ENCODE measurements around the gene PRKAB1. TPM values are rescaled to one million over a fixed set of nuclear protein-coding genes. Genes with fewer than 3 reads are reported as not detected.

PRKAB1 gene
- total RNA-seq, 2 donors from 2014 or later, result 9.3 to 10.9 TPM

GRCh38 chr12:119671070-119671469, 3.1 kb downstream of the PRKAB1 start:
- H3K4me1 ChIP-seq, result peaks cover 0 to 49% of the 10 kb centered on the region in 2 donors
- H3K9me3 ChIP-seq, result no peaks in the 10 kb centered on the region
- H3K36me3 ChIP-seq, result peaks cover 51% of the 10 kb centered on the region
- H3K27me3 ChIP-seq, result no peaks in the 10 kb centered on the region
- no peak overlapping the region for H3K4me3 ChIP-seq
- TF ChIP-seq CTCF (IDR thresholded peaks at IDR 0.05), result no peak
- no peak for DNase-seq (ENCODE audit: low spot score)
- no peak overlapping the region for H3K27ac ChIP-seq

- Histone ChIP-seq H3K27me3 (no peaks in the 10 kb centered on the region), H3K27ac (peak overlapping the region in 1 of 2 donors; percentile 46), H3K36me3 (peaks cover 62% of the 10 kb centered on the region), H3K4me3 (no peak overlapping the region), H3K4me1 (peaks cover 0 to 38% of the 10 kb centered on the region in 2 donors), H3K9me3 (no peaks in the 10 kb centered on the region)
- TF ChIP-seq CTCF (IDR thresholded peaks at IDR 0.05), result no peak
- DNase-seq (ENCODE audit: low spot score), result no peak
Observed at GRCh38 chr12:119672194-119672593, 4.3 kb downstream of the PRKAB1 start.

GRCh38 chr12:119673634-119674033, 5.7 kb downstream of the PRKAB1 start:
- no peak for DNase-seq (ENCODE audit: low spot score)
- H3K4me1 ChIP-seq, result peaks cover 0 to 32% of the 10 kb centered on the region in 2 donors
- TF ChIP-seq CTCF (IDR thresholded peaks at IDR 0.05), result no peak

GRCh38 chr12:119674560-119674959, 6.6 kb downstream of the PRKAB1 start:
- Histone ChIP-seq H3K36me3 (peaks cover 86% of the 10 kb centered on the region), H3K27me3 (no peaks in the 10 kb centered on the region), H3K4me3 (no peak overlapping the region), H3K27ac (peak overlapping the region; percentile 25 to 40), H3K4me1 (peaks cover 0 to 25% of the 10 kb centered on the region in 2 donors), H3K9me3 (no peaks in the 10 kb centered on the region)
- no peak for DNase-seq (ENCODE audit: low spot score)
- TF ChIP-seq CTCF (IDR thresholded peaks at IDR 0.05), result no peak

More at GRCh38 chr12:119673634-119674033, 5.7 kb downstream of the PRKAB1 start:
- H3K4me3 ChIP-seq, result no peak overlapping the region
- H3K36me3 ChIP-seq, result peaks cover 76% of the 10 kb centered on the region
- peak overlapping the region; percentile 46 to 61 for H3K27ac ChIP-seq
- no peaks in the 10 kb centered on the region for H3K9me3 ChIP-seq
- no peaks in the 10 kb centered on the region for H3K27me3 ChIP-seq

- H3K27ac ChIP-seq, result no peak overlapping the region
- peaks cover 100% of the 10 kb centered on the region for H3K36me3 ChIP-seq
- TF ChIP-seq CTCF (IDR thresholded peaks at IDR 0.05), result no peak
- no peak for DNase-seq (ENCODE audit: low spot score)
- no peak overlapping the region for H3K4me3 ChIP-seq
- H3K9me3 ChIP-seq, result no peaks in the 10 kb centered on the region
- peaks cover 0 to 17% of the 10 kb centered on the region in 2 donors for H3K4me1 ChIP-seq
- no peaks in the 10 kb centered on the region for H3K27me3 ChIP-seq
Observed at GRCh38 chr12:119676022-119676421, 8.1 kb downstream of the PRKAB1 start.

- Histone ChIP-seq H3K9me3 (no peaks in the 10 kb centered on the region), H3K4me1 (peaks cover 0 to 17% of the 10 kb centered on the region in 2 donors), H3K27ac (no peak overlapping the region), H3K4me3 (no peak overlapping the region), H3K36me3 (peaks cover 100% of the 10 kb centered on the region), H3K27me3 (no peaks in the 10 kb centered on the region)
- no peak for TF ChIP-seq CTCF (IDR thresholded peaks at IDR 0.05)
- DNase-seq (ENCODE audit: low spot score), result no peak
Observed at GRCh38 chr12:119676573-119676972, 8.6 kb downstream of the PRKAB1 start.
